Measurements from ENCODE around the gene POLR1F.

DNA sequence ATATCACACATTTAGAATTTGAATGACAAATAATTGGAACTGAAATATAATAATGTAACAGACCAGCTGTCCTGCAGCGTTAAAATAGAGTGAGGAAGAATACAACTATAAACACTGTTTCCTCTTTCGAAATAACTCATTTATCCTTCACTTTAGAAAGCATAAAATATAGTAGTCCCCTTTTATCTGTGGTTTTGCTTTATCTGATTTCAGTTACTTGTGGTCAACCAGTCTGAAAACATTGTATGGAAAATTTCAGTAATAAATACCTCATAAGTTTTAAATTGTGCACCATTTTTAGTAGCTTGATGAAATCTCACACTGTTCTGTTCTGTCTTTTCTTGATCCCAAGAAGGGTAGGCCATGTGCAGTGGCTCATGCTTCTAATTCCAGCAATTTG, 31.7 kb downstream of the POLR1F start:
- TF ChIP-seq CTCF (conservative IDR thresholded peaks at IDR 0.05; ENCODE audit: low read depth in 2 of 2) (no peak), JUNB (IDR thresholded peaks at IDR 0.05; ENCODE audit: unreplicated experiment) (no peak), POLR2AphosphoS5 (IDR thresholded peaks at IDR 0.05; ENCODE audit: low read depth) (no peak), EZH2 (IDR thresholded peaks at IDR 0.05; ENCODE audit: low read depth, unreplicated experiment) (no peak), EZH2phosphoT487 (IDR thresholded peaks at IDR 0.05; ENCODE audit: unreplicated experiment) (no peak), ZNF114 (CRISPR knock-in tag; IDR thresholded peaks at IDR 0.05) (no peak), ETS1 (IDR thresholded peaks at IDR 0.05) (no peak)
- TF ChIP-seq, protein P1, sequence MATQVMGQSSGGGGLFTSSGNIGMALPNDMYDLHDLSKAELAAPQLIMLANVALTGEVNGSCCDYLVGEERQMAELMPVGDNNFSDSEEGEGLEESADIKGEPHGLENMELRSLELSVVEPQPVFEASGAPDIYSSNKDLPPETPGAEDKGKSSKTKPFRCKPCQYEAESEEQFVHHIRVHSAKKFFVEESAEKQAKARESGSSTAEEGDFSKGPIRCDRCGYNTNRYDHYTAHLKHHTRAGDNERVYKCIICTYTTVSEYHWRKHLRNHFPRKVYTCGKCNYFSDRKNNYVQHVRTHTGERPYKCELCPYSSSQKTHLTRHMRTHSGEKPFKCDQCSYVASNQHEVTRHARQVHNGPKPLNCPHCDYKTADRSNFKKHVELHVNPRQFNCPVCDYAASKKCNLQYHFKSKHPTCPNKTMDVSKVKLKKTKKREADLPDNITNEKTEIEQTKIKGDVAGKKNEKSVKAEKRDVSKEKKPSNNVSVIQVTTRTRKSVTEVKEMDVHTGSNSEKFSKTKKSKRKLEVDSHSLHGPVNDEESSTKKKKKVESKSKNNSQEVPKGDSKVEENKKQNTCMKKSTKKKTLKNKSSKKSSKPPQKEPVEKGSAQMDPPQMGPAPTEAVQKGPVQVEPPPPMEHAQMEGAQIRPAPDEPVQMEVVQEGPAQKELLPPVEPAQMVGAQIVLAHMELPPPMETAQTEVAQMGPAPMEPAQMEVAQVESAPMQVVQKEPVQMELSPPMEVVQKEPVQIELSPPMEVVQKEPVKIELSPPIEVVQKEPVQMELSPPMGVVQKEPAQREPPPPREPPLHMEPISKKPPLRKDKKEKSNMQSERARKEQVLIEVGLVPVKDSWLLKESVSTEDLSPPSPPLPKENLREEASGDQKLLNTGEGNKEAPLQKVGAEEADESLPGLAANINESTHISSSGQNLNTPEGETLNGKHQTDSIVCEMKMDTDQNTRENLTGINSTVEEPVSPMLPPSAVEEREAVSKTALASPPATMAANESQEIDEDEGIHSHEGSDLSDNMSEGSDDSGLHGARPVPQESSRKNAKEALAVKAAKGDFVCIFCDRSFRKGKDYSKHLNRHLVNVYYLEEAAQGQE (IDR thresholded peaks at IDR 0.05; ENCODE audit: unreplicated experiment): no peak
